A549 (cell line): Measurements from ENCODE around the gene ACTR3. TPM values are rescaled to one million over a fixed set of nuclear protein-coding genes. Genes with fewer than 3 reads are reported as not detected.

Source experiments
- ATAC-seq, 2 experiments: fragments of 200-7000 bp in 1 of 2; fragments of >200 bp in 1 of 2; cut with Nextera tagmentation in 1 of 2; cut with Tn5 transposase in 1 of 2; 3 replicates each; pipeline versions ENCODE4 v1.8.0 to v1.9.1; 2018 to 2020; ENCODE audit warnings: mild to moderate bottlenecking in 1 of 2, moderate library complexity in 1 of 2
- CTCF ChIA-PET: fragments of 300-600 bp; sonication (Branson Sonifier 250); formaldehyde crosslinking; extraction: SDS; loops from one replicate; lab custom pipeline; 2021; ENCODE audit warnings: antibody characterized with exemption, inconsistent platforms; lab: Yijun Ruan, JAX
- POLR2A ChIA-PET: fragments of 350-600 bp; formaldehyde crosslinking; extraction: SDS; loops from one replicate; lab custom pipeline; 2021; ENCODE audit warnings: antibody characterized with exemption, inconsistent platforms; lab: Yijun Ruan, JAX
- DNase-seq, 2 experiments: peaks; one replicate each; pipeline versions ENCODE4 v3.0.0 to v3.0.0-alpha.2; 2011 to 2016; ENCODE audit warnings: low read depth in 1 of 2, low spot score in 1 of 2
- FAIRE-seq: peaks from 2 replicates; lab custom pipeline; 2011; peaks lifted over from hg19 to GRCh38; lab: Jason Lieb, UNC
- H3K27ac ChIP-seq, 2 experiments: fragments of >200 bp; sonication (Bioruptor Twin); formaldehyde crosslinking; 3 replicates each; pipeline ENCODE4 v1.5.1; 2016 to 2017
- H3K4me1 ChIP-seq: fragments of >200 bp; sonication (Bioruptor Twin); formaldehyde crosslinking; 3 replicates; pipeline ENCODE4 v1.6.1; 2016
- H3K4me2 ChIP-seq: fragments of >200 bp; sonication (Bioruptor Twin); formaldehyde crosslinking; 3 replicates; pipeline ENCODE4 v1.6.1; 2016
- H3K4me3 ChIP-seq: fragments of >200 bp; sonication (Bioruptor Twin); formaldehyde crosslinking; 3 replicates; pipeline ENCODE4 v1.5.1; 2016
- H3K9me3 ChIP-seq: fragments of >200 bp; sonication (Bioruptor Twin); formaldehyde crosslinking; 3 replicates; pipeline ENCODE4 v1.6.1; 2016
- BHLHE40 ChIP-seq: IDR thresholded peaks from 2 replicates; pipeline ENCODE4 v1.6.1; 2012; ENCODE audit warnings: low read depth, low read length, inconsistent platforms
- CBX2 ChIP-seq: fragments of 200-600 bp; sonication (generic); IDR thresholded peaks from 2 replicates; pipeline ENCODE4 v1.6.1; 2016; ENCODE audit warnings: low read depth, mild to moderate bottlenecking, borderline replicate concordance
- CHD2 ChIP-seq: fragments of 150-350 bp; IDR thresholded peaks from 2 replicates; pipeline ENCODE4 v1.6.1; 2014; ENCODE audit warnings: low read length; ENCODE audit not compliant: partially characterized antibody
- CHD4 ChIP-seq: fragments of 200-600 bp; sonication (generic); IDR thresholded peaks from 2 replicates; pipeline ENCODE4 v1.6.1; 2016; ENCODE audit warnings: antibody characterized with exemption, mild to moderate bottlenecking, borderline replicate concordance
- FOSL2 ChIP-seq, 2 experiments: fragments of 450-650 bp in 1 of 2; fragments of >200 bp in 1 of 2; sonication (Bioruptor Twin) in 1 of 2; formaldehyde crosslinking; IDR thresholded peaks; 2 replicates each; pipeline versions ENCODE4 v1.5.0 to v1.6.1; 2016 to 2020; ENCODE audit warnings: mild to moderate bottlenecking in 1 of 2, moderate library complexity in 1 of 2
- HDAC2 ChIP-seq: fragments of 200-600 bp; sonication (generic); IDR thresholded peaks from 2 replicates; pipeline ENCODE4 v1.6.1; 2016
- HOXB13 ChIP-seq: fragments of 250-450 bp; sonication (Bioruptor Pico); IDR thresholded peaks from 2 replicates; pipeline ENCODE4 v1.5.0; 2020; ENCODE audit warnings: low read depth, mild to moderate bottlenecking, moderate library complexity
- KDM1A ChIP-seq: fragments of 200-600 bp; sonication (generic); IDR thresholded peaks from 2 replicates; pipeline ENCODE4 v1.6.1; 2016; ENCODE audit warnings: low read depth, mild to moderate bottlenecking
- KDM5A ChIP-seq: fragments of 200-600 bp; sonication (generic); IDR thresholded peaks from 2 replicates; pipeline ENCODE4 v1.6.1; 2016; ENCODE audit warnings: antibody characterized with exemption, mild to moderate bottlenecking
- MAZ ChIP-seq: fragments of 150-350 bp; IDR thresholded peaks from 2 replicates; pipeline ENCODE4 v1.6.1; 2014; ENCODE audit warnings: antibody characterized with exemption, low read depth, low read length, borderline replicate concordance
- MYC ChIP-seq: IDR thresholded peaks from 2 replicates; pipeline ENCODE4 v1.6.1; 2012; ENCODE audit warnings: mild to moderate bottlenecking, inconsistent platforms, low read length, improper control_type of control experiment, borderline replicate concordance
- PHF8 ChIP-seq: fragments of 200-600 bp; sonication (generic); IDR thresholded peaks from 2 replicates; pipeline ENCODE4 v1.6.1; 2016; ENCODE audit warnings: low read depth, mild to moderate bottlenecking, antibody characterized with exemption, moderate library complexity, borderline replicate concordance
- POLR2A ChIP-seq: IDR thresholded peaks from 2 replicates; pipeline ENCODE4 v1.6.1; 2012; ENCODE audit warnings: mild to moderate bottlenecking, low read length
- POLR2AphosphoS2 ChIP-seq: conservative IDR thresholded peaks from 2 replicates; pipeline ENCODE4 v1.6.1; 2012; ENCODE audit warnings: low read length, improper control_type of control experiment, inconsistent platforms
- RAD21 ChIP-seq, 2 experiments: fragments of >200 bp in 1 of 2; sonication (Bioruptor Twin) in 1 of 2; formaldehyde crosslinking in 1 of 2; IDR thresholded peaks in 1 of 2; conservative IDR thresholded peaks in 1 of 2; 2 replicates in 1 of 2; 3 replicates in 1 of 2; pipeline ENCODE4 v1.6.1; 2012 to 2018; ENCODE audit warnings: inconsistent platforms in 1 of 2
- RARB ChIP-seq: fragments of 250-450 bp; sonication (Bioruptor Pico); IDR thresholded peaks from 2 replicates; pipeline ENCODE4 v1.8.0; 2021; ENCODE audit warnings: mild to moderate bottlenecking, moderate library complexity
- RCOR1 ChIP-seq: fragments of 150-350 bp; IDR thresholded peaks from 2 replicates; pipeline ENCODE4 v1.6.1; 2014; ENCODE audit warnings: antibody characterized with exemption, low read length, low read depth
- SMC3 ChIP-seq: fragments of >200 bp; sonication (Bioruptor Twin); formaldehyde crosslinking; IDR thresholded peaks from 3 replicates; pipeline ENCODE4 v1.6.1; 2018; ENCODE audit warnings: inconsistent platforms
- TP53 ChIP-seq: fragments of 250-450 bp; sonication (Bioruptor Pico); IDR thresholded peaks from 2 replicates; pipeline ENCODE4 v1.5.0; 2021; ENCODE audit warnings: mild to moderate bottlenecking, moderate library complexity
- ZNF302 ChIP-seq: fragments of 250-450 bp; sonication (Bioruptor Pico); IDR thresholded peaks from 2 replicates; pipeline ENCODE4 v1.9.0; 2021; ENCODE audit warnings: inconsistent platforms, mild to moderate bottlenecking, moderate library complexity
- WGBS: methylation state at CpG from one replicate; pipeline ENCODE4 v1.1.6; 2017; ENCODE audit errors: missing lambda C conversion rate; 5-methylcytosine and 5-hydroxymethylcytosine counted together
- polyA plus RNA-seq, 4 experiments: library from polyadenylated mRNA; depleted of rRNA in 3 of 4; stranded (reverse); fragments of >200 nt; fragmentation: RNase III in 1 of 4; extraction: RNeasy Plus Mini Kit Qiagen cat#74134 plus additional on column Dnase treatment in 1 of 4; gene quantifications; 2 replicates in 3 of 4; 3 replicates in 1 of 4; pipeline ENCODE4 v1.2.3, GENCODE V29; 2011 to 2017
- TF ChIP-seq, protein P1 (sequence below): fragments of >200 bp; sonication (Bioruptor Twin); formaldehyde crosslinking; IDR thresholded peaks from 2 replicates; pipeline ENCODE4 v1.6.1; 2016
- TF ChIP-seq, protein P2 (sequence below): fragments of >200 bp; sonication (Bioruptor Twin); formaldehyde crosslinking; IDR thresholded peaks from 3 replicates; pipeline ENCODE4 v1.5.1; 2016
- TF ChIP-seq, protein P3 (sequence below): fragments of >200 bp; sonication (Bioruptor Twin); formaldehyde crosslinking; IDR thresholded peaks from 3 replicates; pipeline ENCODE4 v1.6.1; 2016
- TF ChIP-seq, protein P4 (sequence below): fragments of 200-600 bp; sonication (generic); IDR thresholded peaks from 2 replicates; pipeline ENCODE4 v1.6.1; 2016; ENCODE audit warnings: antibody characterized with exemption, mild to moderate bottlenecking, moderate library complexity
- TF ChIP-seq, protein P5 (sequence below): IDR thresholded peaks from 2 replicates; pipeline ENCODE4 v1.6.1; 2012
- TF ChIP-seq, protein P6 (sequence below): fragments of 150-350 bp; IDR thresholded peaks from 2 replicates; pipeline ENCODE4 v1.6.1; 2014; ENCODE audit warnings: low read depth, mild to moderate bottlenecking, low read length

ACTR3 gene
- polyA plus RNA-seq, 2 of the 4 experiments (the other 2 are of a cell fraction) = 359 to 412 TPM

DNA sequence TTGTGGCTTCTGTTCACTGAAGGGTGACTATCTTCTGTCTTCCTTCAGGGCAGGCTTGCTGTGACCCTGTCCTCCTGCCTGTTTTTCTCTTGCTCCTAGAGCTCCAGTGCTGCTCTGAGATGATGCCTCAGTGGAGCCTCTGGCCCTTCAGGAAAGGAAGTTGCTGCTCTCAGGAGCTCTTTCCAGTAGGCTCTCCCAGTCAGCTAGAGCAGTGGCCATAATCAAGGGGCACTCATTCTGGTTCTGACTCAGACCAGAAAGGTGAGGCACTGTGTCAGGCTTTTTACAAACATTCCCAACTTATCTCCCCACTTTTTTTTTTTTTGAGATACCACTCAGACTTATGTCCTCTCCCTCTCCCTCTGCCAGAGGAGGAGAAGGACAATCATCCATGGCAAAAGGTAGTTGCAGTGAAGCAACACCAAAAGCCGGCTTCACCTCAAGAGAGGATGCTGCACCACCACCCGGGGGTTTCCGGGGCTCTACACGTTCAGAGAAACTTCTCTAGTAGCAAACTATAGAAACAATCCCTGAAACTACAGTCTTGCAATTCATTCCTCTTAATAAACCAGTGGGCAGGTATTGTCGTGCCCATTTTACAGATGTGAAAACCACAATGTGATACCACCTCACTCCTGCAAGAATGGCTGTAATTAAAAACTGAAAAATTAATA lies 115.4 kb downstream of the ACTR3 start:
- FAIRE-seq (no peak), DNase-seq (no peak), ATAC-seq (no peak)
- Histone ChIP-seq H3K4me2 (no peak overlapping the region), H3K27ac (no peak overlapping the region), H3K9me3 (no peaks in the 10 kb centered on the region), H3K4me3 (no peak overlapping the region), H3K4me1 (no peaks in the 10 kb centered on the region)
- WGBS = 15% methylated on average over 5 of the region's 5 CpGs
- ChIA-PET CTCF (no interaction called here), POLR2A (no interaction called here)
- TF ChIP-seq, protein P1, sequence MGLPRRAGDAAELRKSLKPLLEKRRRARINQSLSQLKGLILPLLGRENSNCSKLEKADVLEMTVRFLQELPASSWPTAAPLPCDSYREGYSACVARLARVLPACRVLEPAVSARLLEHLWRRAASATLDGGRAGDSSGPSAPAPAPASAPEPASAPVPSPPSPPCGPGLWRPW = no peak
- TF ChIP-seq PHF8 = no peak
- TF ChIP-seq, protein P2, sequence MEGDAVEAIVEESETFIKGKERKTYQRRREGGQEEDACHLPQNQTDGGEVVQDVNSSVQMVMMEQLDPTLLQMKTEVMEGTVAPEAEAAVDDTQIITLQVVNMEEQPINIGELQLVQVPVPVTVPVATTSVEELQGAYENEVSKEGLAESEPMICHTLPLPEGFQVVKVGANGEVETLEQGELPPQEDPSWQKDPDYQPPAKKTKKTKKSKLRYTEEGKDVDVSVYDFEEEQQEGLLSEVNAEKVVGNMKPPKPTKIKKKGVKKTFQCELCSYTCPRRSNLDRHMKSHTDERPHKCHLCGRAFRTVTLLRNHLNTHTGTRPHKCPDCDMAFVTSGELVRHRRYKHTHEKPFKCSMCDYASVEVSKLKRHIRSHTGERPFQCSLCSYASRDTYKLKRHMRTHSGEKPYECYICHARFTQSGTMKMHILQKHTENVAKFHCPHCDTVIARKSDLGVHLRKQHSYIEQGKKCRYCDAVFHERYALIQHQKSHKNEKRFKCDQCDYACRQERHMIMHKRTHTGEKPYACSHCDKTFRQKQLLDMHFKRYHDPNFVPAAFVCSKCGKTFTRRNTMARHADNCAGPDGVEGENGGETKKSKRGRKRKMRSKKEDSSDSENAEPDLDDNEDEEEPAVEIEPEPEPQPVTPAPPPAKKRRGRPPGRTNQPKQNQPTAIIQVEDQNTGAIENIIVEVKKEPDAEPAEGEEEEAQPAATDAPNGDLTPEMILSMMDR = no peak
- TF ChIP-seq, protein P3, sequence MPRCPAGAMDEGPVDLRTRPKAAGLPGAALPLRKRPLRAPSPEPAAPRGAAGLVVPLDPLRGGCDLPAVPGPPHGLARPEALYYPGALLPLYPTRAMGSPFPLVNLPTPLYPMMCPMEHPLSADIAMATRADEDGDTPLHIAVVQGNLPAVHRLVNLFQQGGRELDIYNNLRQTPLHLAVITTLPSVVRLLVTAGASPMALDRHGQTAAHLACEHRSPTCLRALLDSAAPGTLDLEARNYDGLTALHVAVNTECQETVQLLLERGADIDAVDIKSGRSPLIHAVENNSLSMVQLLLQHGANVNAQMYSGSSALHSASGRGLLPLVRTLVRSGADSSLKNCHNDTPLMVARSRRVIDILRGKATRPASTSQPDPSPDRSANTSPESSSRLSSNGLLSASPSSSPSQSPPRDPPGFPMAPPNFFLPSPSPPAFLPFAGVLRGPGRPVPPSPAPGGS = no peak
- TF ChIP-seq RCOR1 = no peak
- TF ChIP-seq, protein P4, sequence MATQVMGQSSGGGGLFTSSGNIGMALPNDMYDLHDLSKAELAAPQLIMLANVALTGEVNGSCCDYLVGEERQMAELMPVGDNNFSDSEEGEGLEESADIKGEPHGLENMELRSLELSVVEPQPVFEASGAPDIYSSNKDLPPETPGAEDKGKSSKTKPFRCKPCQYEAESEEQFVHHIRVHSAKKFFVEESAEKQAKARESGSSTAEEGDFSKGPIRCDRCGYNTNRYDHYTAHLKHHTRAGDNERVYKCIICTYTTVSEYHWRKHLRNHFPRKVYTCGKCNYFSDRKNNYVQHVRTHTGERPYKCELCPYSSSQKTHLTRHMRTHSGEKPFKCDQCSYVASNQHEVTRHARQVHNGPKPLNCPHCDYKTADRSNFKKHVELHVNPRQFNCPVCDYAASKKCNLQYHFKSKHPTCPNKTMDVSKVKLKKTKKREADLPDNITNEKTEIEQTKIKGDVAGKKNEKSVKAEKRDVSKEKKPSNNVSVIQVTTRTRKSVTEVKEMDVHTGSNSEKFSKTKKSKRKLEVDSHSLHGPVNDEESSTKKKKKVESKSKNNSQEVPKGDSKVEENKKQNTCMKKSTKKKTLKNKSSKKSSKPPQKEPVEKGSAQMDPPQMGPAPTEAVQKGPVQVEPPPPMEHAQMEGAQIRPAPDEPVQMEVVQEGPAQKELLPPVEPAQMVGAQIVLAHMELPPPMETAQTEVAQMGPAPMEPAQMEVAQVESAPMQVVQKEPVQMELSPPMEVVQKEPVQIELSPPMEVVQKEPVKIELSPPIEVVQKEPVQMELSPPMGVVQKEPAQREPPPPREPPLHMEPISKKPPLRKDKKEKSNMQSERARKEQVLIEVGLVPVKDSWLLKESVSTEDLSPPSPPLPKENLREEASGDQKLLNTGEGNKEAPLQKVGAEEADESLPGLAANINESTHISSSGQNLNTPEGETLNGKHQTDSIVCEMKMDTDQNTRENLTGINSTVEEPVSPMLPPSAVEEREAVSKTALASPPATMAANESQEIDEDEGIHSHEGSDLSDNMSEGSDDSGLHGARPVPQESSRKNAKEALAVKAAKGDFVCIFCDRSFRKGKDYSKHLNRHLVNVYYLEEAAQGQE = no peak
- TF ChIP-seq RAD21 (conservative IDR thresholded peaks at IDR 0.05 in 1 of 2, IDR thresholded peaks at IDR 0.05 in 1 of 2) = no peak
- TF ChIP-seq, protein P5, sequence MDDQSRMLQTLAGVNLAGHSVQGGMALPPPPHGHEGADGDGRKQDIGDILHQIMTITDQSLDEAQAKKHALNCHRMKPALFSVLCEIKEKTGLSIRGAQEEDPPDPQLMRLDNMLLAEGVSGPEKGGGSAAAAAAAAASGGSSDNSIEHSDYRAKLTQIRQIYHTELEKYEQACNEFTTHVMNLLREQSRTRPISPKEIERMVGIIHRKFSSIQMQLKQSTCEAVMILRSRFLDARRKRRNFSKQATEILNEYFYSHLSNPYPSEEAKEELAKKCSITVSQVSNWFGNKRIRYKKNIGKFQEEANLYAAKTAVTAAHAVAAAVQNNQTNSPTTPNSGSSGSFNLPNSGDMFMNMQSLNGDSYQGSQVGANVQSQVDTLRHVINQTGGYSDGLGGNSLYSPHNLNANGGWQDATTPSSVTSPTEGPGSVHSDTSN = no peak
- no peak for TF ChIP-seq HDAC2
- no peak for TF ChIP-seq HOXB13 (CRISPR knock-in tag)
- no peak for TF ChIP-seq BHLHE40
- no peak for TF ChIP-seq POLR2A
- no peak for TF ChIP-seq CBX2
- no peak for TF ChIP-seq KDM1A
- no peak for TF ChIP-seq MAZ
- TF ChIP-seq KDM5A = no peak

DNA sequence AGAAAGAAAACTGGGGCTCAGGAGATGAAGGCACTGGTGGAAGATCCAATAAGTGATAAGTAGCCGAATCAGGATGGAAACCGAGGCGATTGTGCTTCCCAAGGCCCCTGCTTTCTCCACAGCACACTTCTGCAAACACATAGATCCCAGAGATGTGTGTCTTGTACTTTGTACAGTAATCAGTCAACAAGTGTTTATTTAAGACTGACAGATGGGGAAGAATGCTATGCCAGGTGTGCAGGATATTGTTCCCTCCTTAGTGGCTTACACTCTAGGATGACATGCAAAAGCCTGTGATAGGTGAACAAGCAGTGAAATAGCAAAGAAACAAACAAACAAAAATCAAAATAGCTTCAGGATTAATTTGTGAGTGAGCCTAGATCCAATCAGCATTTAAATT lies 116.6 kb downstream of the ACTR3 start:
- Histone ChIP-seq H3K27ac (no peak overlapping the region), H3K4me2 (no peak overlapping the region), H3K4me3 (no peak overlapping the region), H3K9me3 (no peaks in the 10 kb centered on the region), H3K4me1 (no peaks in the 10 kb centered on the region)
- 3% methylated on average over 3 of the region's 3 CpGs for WGBS
- no peak for ATAC-seq
- ChIA-PET CTCF (interaction anchor here (0.9 kb wide), 1 partner anchor 12 kb away, joined by 3 read pairs; no protein-coding TSS in a partner anchor), POLR2A (no interaction called here)
- TF ChIP-seq SMC3 (no peak), KDM5A (no peak), RCOR1 (no peak), ZNF302 (CRISPR knock-in tag) (no peak), BHLHE40 (no peak), CHD4 (no peak), RARB (CRISPR knock-in tag) (no peak), FOSL2 (IDR thresholded peaks at IDR 0.05) (no peak), FOSL2 (CRISPR knock-in tag; IDR thresholded peaks at IDR 0.05) (no peak), POLR2AphosphoS2 (no peak), MYC (no peak), POLR2A (no peak), TP53 (CRISPR knock-in tag) (no peak), CHD2 (no peak)
- TF ChIP-seq, protein P6, sequence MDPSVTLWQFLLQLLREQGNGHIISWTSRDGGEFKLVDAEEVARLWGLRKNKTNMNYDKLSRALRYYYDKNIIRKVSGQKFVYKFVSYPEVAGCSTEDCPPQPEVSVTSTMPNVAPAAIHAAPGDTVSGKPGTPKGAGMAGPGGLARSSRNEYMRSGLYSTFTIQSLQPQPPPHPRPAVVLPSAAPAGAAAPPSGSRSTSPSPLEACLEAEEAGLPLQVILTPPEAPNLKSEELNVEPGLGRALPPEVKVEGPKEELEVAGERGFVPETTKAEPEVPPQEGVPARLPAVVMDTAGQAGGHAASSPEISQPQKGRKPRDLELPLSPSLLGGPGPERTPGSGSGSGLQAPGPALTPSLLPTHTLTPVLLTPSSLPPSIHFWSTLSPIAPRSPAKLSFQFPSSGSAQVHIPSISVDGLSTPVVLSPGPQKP = no peak
- TF ChIP-seq, all 56 proteins: peak for 0
- no peak for DNase-seq
- no peak for FAIRE-seq
